HG03521 (cell line): ENCODE data around the gene USH1C.

Experiments used
- ATAC-seq: cut with Tn5 transposase; IDR thresholded peaks from one replicate; pipeline ENCODE4 v1.9.1; 2021; ENCODE audit warnings: mild to moderate bottlenecking, moderate library complexity; ENCODE audit not compliant: unreplicated experiment

The USH1C gene

GRCh38 chr11:17510507-17511206 is 33.6 kb downstream of the USH1C start:
- ATAC-seq, result no peak

GRCh38 chr11:17508791-17509190 is 35.4 kb downstream of the USH1C start:
- no peak for ATAC-seq

GRCh38 chr11:17508306-17508705 is 35.9 kb downstream of the USH1C start:
- ATAC-seq, result no peak

GRCh38 chr11:17507773-17508172 is 36.4 kb downstream of the USH1C start:
- no peak for ATAC-seq

- peak; percentile 52 for ATAC-seq
These were observed 37.3 kb downstream of the USH1C start for GRCh38 chr11:17506942-17507341.

- no peak for ATAC-seq
These were observed 37.9 kb downstream of the USH1C start for GRCh38 chr11:17506314-17506713.

GRCh38 chr11:17505146-17505545 is 39.1 kb downstream of the USH1C start:
- ATAC-seq, result no peak

GRCh38 chr11:17504330-17505107 is 39.7 kb downstream of the USH1C start:
- peak; percentile 46 for ATAC-seq

- no peak for ATAC-seq
These were observed 41.6 kb downstream of the USH1C start for GRCh38 chr11:17502630-17503029.

- no peak for ATAC-seq
These were observed 43.5 kb downstream of the USH1C start for GRCh38 chr11:17500673-17501072.

- ATAC-seq, result no peak
These were observed 45.7 kb downstream of the USH1C start for GRCh38 chr11:17498475-17498874.

- no peak for ATAC-seq
These were observed 46.2 kb downstream of the USH1C start for GRCh38 chr11:17498058-17498457.

- no peak for ATAC-seq
These were observed 47.8 kb downstream of the USH1C start for GRCh38 chr11:17496406-17496805.

GRCh38 chr11:17494019-17494418 is 50.2 kb downstream of the USH1C start:
- ATAC-seq, result no peak

GRCh38 chr11:17490938-17491337 is 53.3 kb downstream of the USH1C start:
- ATAC-seq, result no peak

GRCh38 chr11:17490232-17490631 is 54.0 kb downstream of the USH1C start:
- ATAC-seq, result no peak

GRCh38 chr11:17489751-17490150 is 54.5 kb downstream of the USH1C start:
- no peak for ATAC-seq

GRCh38 chr11:17488563-17488962 is 55.7 kb downstream of the USH1C start:
- ATAC-seq, result no peak

GRCh38 chr11:17486646-17487045 is 57.6 kb downstream of the USH1C start:
- no peak for ATAC-seq

GRCh38 chr11:17483505-17483904 is 60.7 kb downstream of the USH1C start:
- ATAC-seq, result no peak

GRCh38 chr11:17481905-17482304 is 62.3 kb downstream of the USH1C start:
- no peak for ATAC-seq
